Stimulated activated CD8-positive, alpha-beta memory T cell treated with anti-CD3 and anti-CD28 coated beads, Interleukin-15, amount 100 ng/mL, for 48 hours (primary cell): ENCODE data around the gene ERN2.
"Not testable (repeated sequence)": the region's sequence is repeated elsewhere in the genome, so short reads cannot be mapped to it uniquely, and the experiment has no call there.

Source experiments
- DNase-seq, 2 donors: peaks; one replicate each; pipeline ENCODE4 v3.0.0-alpha.2; 2020; ENCODE audit warnings: low read depth in 2 of 2

The ERN2 gene

GRCh38 chr16:23722613-23723240 is 9.7 kb upstream of the ERN2 start:
- DNase-seq, result not testable (repeated sequence)

- no peak for DNase-seq
Observed at GRCh38 chr16:23716484-23716883, 3.5 kb upstream of the ERN2 start.

GRCh38 chr16:23711785-23712184 is 1.2 kb downstream of the ERN2 start:
- DNase-seq, result no peak

DNA sequence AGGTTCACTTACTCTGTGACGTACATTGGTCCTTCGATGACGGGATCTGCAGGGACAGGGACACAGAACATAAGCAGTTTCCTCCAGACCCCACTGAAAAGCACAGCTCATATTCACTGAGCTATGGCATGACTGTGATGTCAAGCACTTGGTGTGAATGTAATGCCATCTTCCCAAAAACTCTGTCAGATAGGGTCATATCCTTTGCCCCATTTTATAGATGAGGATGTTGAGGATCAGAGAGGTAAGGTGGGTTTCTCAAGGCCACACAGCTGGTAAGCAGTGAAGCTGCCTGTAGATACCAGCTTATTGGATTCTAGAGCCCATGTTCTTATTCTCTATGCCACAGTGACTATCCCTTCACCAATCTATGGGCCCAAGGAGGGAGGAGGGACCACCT is 2.5 kb downstream of the ERN2 start:
- DNase-seq, result no peak

GRCh38 chr16:23710008-23710407 is 3.0 kb downstream of the ERN2 start:
- no peak for DNase-seq

DNA sequence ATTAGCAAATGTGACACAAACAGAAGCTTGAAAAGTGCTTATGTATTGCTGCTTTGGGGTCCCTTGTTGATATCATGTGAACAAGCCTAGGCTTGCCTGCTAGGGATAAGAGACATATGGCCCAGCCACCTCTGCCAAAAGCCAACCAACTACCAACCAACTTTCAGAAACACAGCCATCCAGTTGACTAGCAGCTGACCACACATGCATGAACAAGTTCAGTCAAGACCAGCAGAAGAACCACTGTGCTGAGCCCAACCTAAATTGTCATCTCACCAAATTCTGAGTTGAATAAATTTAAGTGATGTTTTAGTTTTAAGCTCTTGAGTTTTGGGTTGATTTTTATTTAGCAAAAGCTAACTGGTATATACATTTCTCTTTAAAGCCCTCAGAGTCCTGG is 3.5 kb downstream of the ERN2 start:
- DNase-seq, result no peak

DNA sequence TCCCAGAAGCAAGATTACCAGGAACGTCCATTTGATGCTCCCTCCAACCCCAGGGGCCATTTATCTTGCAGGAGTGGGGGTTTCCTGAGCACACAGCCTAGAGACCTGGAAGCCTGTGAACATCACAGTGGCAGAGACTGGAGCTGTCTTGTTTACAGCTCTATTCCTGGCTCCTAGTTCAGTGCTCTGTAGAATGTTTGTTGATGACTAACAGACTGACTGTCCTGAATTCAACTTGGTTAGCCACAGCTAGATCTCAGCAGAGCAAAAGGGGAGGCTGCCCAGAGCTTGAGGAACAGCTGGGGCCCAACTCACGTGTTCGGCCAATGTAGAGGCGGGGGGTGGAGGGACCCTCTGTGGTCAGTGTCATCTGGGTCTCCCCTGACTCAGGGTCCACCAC is 6.6 kb downstream of the ERN2 start:
- no peak for DNase-seq

GRCh38 chr16:23705517-23705902 is 7.5 kb downstream of the ERN2 start:
- DNase-seq, result no peak

GRCh38 chr16:23704772-23705516 is 8.1 kb downstream of the ERN2 start:
- no peak for DNase-seq

DNA sequence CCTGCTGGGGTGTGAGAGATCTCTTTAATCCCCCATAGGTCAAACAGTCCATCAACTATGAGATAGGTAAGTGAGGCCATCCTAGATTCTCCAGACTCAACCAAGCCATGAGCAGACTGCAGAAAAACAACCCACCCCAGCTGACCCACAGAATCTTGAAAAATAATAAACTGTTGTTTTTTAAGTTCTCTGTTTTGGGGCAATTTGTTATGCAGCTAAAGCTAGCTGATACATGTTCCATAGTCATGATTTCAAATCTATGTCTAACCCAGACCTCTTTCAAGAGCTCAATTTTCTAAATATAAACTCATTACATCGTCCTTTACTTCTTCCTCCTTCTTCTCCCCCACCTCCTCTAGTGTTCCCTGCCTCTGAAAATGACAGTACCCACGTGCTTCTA is 10.1 kb downstream of the ERN2 start:
- no peak for DNase-seq

- no peak for DNase-seq
Observed at GRCh38 chr16:23701045-23701444, 12.0 kb downstream of the ERN2 start.

DNA sequence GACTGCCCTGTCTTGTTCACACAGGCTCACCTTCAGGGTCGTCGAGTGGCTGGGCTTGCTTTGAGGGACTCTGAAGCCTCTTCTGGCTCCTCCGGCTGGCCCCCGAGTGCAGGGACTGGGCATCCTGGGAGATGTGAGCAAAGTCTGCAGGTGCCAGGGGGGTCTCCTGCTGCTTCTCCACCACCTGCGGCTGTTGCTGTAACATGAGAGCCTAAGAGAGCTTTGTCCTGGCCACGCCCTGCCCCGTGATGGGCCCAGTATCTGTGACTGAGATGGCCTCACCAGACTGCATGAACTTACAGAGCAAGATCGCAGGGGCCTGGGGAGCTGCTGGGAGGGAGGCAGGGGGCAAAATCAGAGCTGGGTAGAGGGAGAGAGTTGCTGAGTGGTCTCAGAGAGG is 12.5 kb downstream of the ERN2 start:
- DNase-seq, result no peak

- no peak for DNase-seq
Observed at GRCh38 chr16:23700093-23700492, 12.9 kb downstream of the ERN2 start.

- DNase-seq, result no peak
Observed at GRCh38 chr16:23699100-23699499, 13.9 kb downstream of the ERN2 start.

- no peak for DNase-seq
Observed at GRCh38 chr16:23695756-23696155, 17.3 kb downstream of the ERN2 start.

GRCh38 chr16:23694644-23695373 is 18.2 kb downstream of the ERN2 start:
- no peak for DNase-seq

DNA sequence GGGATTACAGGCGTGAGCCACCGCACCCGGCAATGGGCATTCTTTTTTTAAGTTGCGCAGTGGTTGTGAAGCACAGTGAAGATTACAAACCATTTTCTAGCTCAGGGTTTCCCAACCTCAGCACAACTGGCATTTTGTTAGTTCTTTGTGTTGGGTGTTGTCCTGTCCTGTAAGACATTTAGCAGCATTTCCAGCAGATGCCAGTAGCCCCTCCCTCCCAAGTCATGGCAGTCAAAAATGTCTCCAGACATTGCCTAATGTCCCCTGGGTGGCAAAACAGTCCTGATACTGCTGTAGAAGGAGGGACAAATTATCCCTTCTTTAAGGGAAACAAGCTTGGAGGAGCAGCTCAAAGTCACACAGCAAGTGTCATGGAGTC is 18.8 kb downstream of the ERN2 start:
- no peak for DNase-seq

DNA sequence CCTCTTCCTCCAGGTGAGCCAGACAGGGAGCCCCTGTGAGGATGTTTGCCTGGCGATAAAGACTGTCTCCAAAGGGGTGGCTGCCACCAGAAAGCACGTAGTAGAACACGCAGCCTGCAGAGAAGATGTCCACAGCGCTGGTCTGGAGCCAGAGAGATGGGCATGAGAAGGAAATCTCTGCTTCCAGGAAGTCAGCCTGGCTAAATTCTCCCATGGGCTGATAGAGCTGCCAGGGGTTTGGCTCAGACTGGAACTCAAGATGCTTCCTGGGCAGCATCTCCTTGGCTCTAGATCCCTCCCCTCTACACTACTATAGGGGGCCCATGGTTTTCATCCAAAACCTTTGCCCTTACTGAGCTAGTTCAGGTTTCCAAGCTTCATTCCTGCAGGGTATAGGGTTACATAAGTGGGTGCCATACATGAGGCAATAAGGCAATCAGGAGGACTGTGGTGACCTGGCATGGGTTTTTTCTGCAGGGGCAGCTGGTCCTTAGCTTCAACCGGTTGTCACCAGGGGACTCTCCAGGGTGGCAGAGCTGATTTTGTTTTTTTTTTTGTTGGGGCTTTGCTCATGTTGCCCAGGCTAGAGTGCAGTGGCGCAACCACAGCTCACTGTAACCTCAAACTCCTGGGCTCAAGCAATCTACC is 20.7 kb downstream of the ERN2 start:
- no peak for DNase-seq

DNA sequence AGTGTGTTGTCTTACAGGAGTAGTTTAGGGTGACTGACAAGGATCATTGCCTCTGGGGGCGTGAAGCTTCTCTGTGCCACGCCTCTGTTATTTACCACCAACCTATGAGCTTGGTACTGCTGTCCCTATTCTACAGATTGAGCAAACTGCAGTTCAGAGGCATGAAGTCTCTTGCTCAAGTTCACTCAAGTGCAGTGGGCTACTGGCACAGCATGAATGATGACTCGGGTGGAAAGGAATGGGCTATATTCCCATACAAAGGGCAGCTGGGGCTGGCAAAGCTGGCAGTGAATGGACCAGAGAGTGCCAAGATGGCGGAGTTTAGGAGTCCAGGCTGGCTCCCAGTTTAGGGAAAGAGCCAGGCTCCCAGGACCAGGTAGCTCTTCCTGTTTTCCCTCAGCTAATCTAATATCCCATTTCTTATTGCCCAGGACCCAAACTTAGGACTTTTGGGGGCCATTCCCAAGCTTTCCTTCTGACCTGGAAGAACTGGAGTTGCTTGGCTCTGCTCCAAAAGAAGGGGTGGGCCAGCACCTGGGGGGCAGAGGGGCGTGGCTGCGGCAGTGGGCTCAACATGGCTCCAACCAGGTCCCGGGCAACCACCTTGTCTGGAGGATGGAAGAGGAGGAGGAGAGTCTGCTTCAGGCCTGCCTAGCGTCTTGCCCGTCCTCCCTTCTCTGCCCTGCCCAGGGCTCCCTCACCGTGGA is 21.4 kb downstream of the ERN2 start:
- no peak for DNase-seq

- DNase-seq, result no peak
Observed at GRCh38 chr16:23690771-23691482, 22.1 kb downstream of the ERN2 start.

- DNase-seq, result no peak
Observed at GRCh38 chr16:23689442-23690187, 23.4 kb downstream of the ERN2 start.
